NCI-H187 treated with DMSO at 0.1 percent for 48 hours (cell line): ENCODE data around the gene KPNA6.

Experiments
- DNase-seq: peaks from one replicate; lab custom pipeline; 2025; lab: John Stamatoyannopoulos, UW

KPNA6 gene

DNA sequence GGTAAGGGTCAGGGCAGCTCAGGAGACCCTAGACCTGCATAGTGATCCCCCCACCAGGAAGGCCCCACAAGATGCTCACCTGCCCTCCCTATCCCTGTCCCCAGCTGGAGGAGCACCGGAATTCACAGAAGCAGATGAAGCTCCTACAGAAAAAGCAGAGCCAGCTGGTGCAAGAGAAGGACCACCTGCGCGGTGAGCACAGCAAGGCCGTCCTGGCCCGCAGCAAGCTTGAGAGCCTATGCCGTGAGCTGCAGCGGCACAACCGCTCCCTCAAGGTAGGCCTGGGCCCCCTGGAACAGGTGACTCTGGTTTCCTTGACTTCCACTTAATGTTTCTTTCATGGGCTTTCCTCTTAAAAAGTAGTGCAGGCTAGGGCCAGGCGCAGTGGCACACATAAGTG, 80.0 kb downstream of the KPNA6 start:
- DNase-seq = no peak

GRCh38 chr1:32192220-32192948, 84.5 kb downstream of the KPNA6 start:
- no peak for DNase-seq

DNA sequence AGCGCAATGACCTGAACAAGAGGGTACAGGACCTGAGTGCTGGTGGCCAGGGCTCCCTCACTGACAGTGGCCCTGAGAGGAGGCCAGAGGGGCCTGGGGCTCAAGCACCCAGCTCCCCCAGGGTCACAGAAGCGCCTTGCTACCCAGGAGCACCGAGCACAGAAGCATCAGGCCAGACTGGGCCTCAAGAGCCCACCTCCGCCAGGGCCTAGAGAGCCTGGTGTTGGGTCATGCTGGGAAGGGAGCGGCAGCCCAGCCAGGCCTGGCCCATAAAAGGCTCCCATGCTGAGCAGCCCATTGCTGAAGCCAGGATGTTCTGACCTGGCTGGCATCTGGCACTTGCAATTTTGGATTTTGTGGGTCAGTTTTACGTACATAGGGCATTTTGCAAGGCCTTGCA, 87.1 kb downstream of the KPNA6 start:
- DNase-seq = no peak

DNA sequence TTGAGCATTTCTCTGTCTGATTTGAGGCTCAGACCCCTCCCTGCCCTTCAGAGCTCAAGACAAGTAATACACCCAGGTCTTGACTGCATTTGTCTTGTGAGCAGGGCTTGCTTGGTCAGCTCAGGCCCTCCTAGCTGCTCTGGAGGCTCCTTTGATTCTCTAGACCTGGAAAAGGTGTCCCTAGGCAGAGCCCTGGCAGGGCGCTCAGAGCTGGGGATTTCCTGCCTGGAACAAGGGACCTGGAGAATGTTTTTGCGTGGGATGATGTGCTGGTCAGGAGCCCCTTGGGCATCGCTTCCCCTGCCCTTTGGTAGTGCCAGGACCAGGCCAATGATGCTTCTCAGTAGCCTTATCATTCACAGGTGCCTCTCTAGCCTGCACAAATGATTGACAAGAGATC, 87.7 kb downstream of the KPNA6 start:
- no peak for DNase-seq

DNA sequence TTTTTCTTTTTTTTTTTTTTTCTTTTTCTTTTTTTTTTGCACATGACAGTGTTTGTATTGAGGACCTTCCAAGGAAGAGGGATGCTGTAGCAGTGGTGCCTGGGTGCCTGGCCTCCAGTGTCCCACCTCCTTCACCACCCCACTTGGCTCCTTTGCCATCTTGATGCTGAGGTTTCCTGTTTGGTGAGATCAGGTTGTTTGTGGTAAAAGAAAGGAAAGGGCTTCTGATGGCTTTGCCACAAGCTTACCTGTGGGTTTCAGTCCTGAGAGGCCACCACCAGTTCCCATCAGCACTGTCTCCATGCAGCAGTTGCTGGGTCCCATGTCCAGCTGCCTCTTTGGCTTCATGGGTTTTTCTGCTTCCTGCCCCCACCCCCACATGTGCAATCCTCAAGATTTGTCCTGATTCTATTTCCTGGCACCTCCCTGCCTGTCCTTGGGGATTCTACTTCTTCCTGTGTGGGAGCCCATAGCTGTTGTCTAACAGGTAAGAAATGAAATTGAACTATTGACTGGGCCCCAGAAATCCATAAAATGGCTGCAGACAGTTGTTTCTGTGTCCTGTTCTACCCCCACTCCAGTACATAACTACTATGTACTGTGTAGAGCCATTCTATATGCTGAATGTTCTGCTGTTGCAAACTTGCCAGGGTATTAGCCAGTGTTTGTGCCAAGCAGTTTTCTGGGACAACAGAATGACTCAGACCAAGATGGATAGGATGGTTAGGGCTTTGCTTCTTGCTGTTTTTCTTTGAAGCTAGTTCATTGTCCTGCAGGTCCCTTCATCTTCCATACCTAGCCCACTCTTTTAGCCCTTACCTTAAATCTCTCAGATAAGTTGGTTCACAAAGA, 88.3 kb downstream of the KPNA6 start:
- no peak for DNase-seq

GRCh38 chr1:32197074-32197473, 89.2 kb downstream of the KPNA6 start:
- DNase-seq = no peak

- no peak for DNase-seq
Measured at GRCh38 chr1:32197837-32198236, 90.0 kb downstream of the KPNA6 start.

GRCh38 chr1:32198237-32199042, 90.6 kb downstream of the KPNA6 start:
- no peak for DNase-seq

DNA sequence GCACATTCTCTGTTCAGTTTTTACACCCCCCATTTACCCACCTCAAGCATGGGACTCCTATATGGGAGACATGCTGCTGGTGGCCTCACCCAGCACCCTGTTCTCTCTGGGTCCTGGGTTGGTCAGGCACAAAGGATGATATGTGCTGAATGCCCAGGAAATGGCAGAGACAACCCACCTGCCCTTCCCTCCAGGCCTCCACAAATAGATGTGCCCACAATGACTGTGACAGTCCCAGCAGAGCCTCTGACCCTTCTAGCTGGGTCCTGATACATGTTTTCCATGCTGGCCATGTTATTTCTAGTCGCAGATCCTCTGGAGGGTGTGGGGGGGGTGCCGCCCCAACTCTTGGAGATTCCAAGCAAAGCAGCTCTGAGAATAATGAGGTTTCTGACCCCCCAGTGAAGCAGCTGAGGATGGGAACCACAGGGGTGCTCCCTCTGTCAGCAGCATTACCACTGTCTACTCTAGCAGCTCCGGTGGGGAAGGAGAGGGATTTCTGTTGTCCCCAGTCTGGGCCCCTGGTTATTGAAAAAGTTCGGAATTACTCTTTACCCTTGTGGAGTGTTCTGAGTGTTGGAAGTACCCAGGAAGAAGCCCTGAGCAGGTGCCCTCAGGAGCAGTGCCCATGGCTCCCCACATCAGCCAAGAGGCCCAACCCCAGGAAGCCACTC, 91.3 kb downstream of the KPNA6 start:
- no peak for DNase-seq

- DNase-seq = no peak
Measured at GRCh38 chr1:32199717-32200072, 91.8 kb downstream of the KPNA6 start.

- peak; percentile 50 for DNase-seq
Measured at GRCh38 chr1:32200226-32201010, 92.6 kb downstream of the KPNA6 start, which contains the start of gene CCDC28B. TSS of gene CCDC28B (plus strand) at chr1:32200595. CDS start at chr1:32201936, 1,341 bp downstream.

DNA sequence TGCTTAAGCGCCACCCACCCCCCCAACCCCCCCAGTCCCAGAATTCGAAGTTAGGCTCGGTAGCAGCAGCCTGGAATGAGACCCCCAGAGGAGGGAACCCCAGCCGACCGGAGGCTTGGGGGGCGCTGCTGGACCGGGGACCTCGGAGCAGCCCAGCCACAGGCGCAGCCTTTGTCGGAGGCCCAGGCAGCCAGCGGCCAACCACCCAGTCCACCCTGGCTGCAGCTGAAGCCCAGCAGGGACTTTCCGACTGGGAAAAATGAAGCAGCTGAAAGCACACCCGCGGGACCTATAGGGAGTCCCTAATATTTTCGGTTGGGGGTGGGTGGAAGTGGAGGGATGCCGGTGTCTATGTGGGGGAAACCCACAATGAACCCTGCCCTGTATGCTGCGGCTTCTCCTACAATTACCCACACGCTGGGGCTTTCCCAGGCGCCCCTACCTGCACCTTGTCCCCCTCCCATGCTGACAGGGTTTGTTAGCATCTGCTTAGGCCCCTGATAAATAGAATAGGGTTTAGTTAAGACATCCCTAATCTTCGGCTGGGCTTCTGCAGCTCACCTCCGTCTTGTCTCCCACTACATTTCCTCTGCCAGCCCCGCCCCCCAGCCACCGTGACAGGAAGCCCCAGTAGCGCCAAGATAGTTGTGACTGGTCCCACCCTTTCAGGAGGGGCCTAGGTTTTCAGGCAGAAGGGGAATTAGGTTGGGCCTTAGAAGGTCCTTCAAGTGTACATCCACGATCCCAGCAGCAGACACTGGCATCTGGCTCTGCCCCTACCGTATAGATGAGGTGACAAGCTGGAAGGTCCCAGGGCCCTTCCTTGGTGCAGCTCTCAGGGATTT, 93.4 kb downstream of the KPNA6 start:
- no peak for DNase-seq

DNA sequence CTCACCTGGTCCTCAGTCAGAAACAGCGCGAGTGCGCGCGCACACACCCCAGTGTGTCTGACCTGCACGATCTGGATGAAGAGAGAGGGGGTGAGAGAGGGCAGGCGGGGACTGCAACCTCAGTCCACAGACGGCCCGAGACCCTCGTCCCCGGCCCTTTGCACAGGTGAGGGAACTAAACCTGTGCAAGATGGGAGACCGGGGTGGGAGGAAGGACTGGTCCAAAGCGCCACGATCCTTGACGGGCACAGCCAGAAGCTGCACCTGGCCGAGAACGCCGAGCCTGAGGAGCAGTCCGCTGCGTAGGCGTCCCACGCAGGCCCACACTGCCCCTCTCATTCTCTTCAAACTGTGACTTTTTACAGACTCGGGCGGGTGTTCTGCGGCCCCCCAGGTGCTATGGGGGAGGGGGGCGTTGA, 97.1 kb downstream of the KPNA6 start:
- DNase-seq = no peak

- DNase-seq = peak; percentile 50
Measured at GRCh38 chr1:32205401-32206370, 97.8 kb downstream of the KPNA6 start, which contains the start of gene IQCC. TSS of gene IQCC (plus strand) at chr1:32205671. CDS start at chr1:32205682, 11 bp downstream.

GRCh38 chr1:32208469-32208868, 100.6 kb downstream of the KPNA6 start:
- no peak for DNase-seq

GRCh38 chr1:32208891-32209328, 101.1 kb downstream of the KPNA6 start, which contains the start of gene DCDC2B:
TSS of gene DCDC2B (plus strand) at chr1:32209089. CDS start at chr1:32209094, 5 bp downstream.
- peak; percentile 74 for DNase-seq

GRCh38 chr1:32215629-32216480, 108.0 kb downstream of the KPNA6 start:
- peak; percentile 55 for DNase-seq

DNA sequence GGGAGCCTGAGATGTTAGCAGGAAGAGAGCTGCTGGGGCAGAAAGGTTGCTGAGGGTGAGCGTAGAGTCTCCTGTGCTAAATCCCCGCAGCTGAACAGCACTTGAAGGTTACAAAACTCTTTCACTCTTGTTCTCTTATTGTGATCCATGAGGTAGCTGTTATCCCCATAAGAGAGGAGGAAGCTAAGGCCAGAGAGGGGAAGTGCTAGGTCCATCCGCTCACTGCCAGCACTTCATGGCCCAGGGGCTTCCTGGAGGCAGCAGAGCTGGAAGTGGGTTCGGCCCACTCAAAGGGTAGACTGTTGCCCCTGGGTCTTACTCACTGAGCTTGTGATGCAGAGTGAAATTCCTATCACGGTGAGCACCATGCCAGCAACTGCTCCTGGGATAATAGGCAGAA, 108.7 kb downstream of the KPNA6 start:
- DNase-seq = no peak
